Liver (tissue), 9 donors: ENCODE results near the gene GRAMD2B. TPM values are rescaled to one million over a fixed set of nuclear protein-coding genes. Genes with fewer than 3 reads are reported as not detected.

Source experiments
- DNase-seq: peaks from one replicate; pipeline ENCODE4 v3.0.0-alpha.2; 2017; ENCODE audit warnings: low spot score
- H3K27ac ChIP-seq, 2 donors: one replicate each; pipeline ENCODE4 v1.7.0; 2013; ENCODE audit warnings: inconsistent platforms in 2 of 2, low read length in 2 of 2, control low read depth in 1 of 2, low read depth in 1 of 2, mild to moderate bottlenecking in 1 of 2
- H3K27me3 ChIP-seq, 4 donors: one replicate each; pipeline versions ENCODE4 v1.6.1 to v1.7.0; 2013; ENCODE audit warnings: low read length in 3 of 4, inconsistent platforms in 1 of 4, mild to moderate bottlenecking in 1 of 4, moderate library complexity in 1 of 4; ENCODE audit not compliant: control insufficient read depth in 4 of 4, insufficient read depth in 4 of 4
- H3K36me3 ChIP-seq, 4 donors: one replicate each; pipeline versions ENCODE4 v1.6.1 to v1.7.0; 2013; ENCODE audit warnings: low read length in 3 of 4, mild to moderate bottlenecking in 3 of 4, low read depth in 1 of 4, moderate library complexity in 1 of 4; ENCODE audit not compliant: control insufficient read depth in 4 of 4, insufficient read depth in 3 of 4
- H3K4me1 ChIP-seq, 4 donors: one replicate each; pipeline versions ENCODE4 v1.6.1 to v1.7.0; 2013; ENCODE audit warnings: low read length in 3 of 4, mild to moderate bottlenecking in 3 of 4, moderate library complexity in 1 of 4; ENCODE audit not compliant: control insufficient read depth in 4 of 4, insufficient read depth in 4 of 4
- H3K4me3 ChIP-seq, 3 donors: one replicate each; pipeline versions ENCODE4 v1.6.1 to v1.7.0; 2013; ENCODE audit warnings: low read length in 3 of 3, control low read depth in 1 of 3, low read depth in 1 of 3, mild to moderate bottlenecking in 1 of 3
- H3K9ac ChIP-seq, 2 donors: one replicate each; pipeline ENCODE4 v1.7.0; 2013; ENCODE audit warnings: low read length in 2 of 2, mild to moderate bottlenecking in 2 of 2, moderate library complexity in 2 of 2, control low read depth in 1 of 2, low read depth in 1 of 2
- H3K9me3 ChIP-seq, 4 donors: one replicate each; pipeline versions ENCODE4 v1.6.1 to v1.7.0; 2013; ENCODE audit warnings: low read length in 3 of 4; ENCODE audit not compliant: control insufficient read depth in 4 of 4
- ATF3 ChIP-seq: IDR thresholded peaks from 2 replicates; pipeline ENCODE4 v1.6.1; 2016; ENCODE audit warnings: antibody characterized with exemption
- CTCF ChIP-seq: fragments of 150-350 bp; IDR thresholded peaks from 2 replicates; pipeline ENCODE4 v1.5.1; 2017; ENCODE audit warnings: improper control_type of control experiment, low read depth, low read length; ENCODE audit not compliant: missing input control
- EGR1 ChIP-seq, 2 donors: IDR thresholded peaks; 2 replicates each; pipeline ENCODE4 v1.6.1; 2016 to 2018; ENCODE audit warnings: antibody characterized with exemption in 2 of 2, low read depth in 2 of 2
- FOXA1 ChIP-seq: IDR thresholded peaks from 2 replicates; pipeline ENCODE4 v1.6.1; 2016; ENCODE audit warnings: antibody characterized with exemption
- FOXA2 ChIP-seq: IDR thresholded peaks from 2 replicates; pipeline ENCODE4 v1.6.1; 2016; ENCODE audit warnings: antibody characterized with exemption
- GABPA ChIP-seq, 2 donors: IDR thresholded peaks in 1 of 2; conservative IDR thresholded peaks in 1 of 2; 2 replicates each; pipeline ENCODE4 v1.6.1; 2016; ENCODE audit warnings: antibody characterized with exemption in 2 of 2, mild to moderate bottlenecking in 1 of 2, moderate library complexity in 1 of 2
- HNF4A ChIP-seq, 2 donors: conservative IDR thresholded peaks; 2 replicates each; pipeline ENCODE4 v1.6.1; 2016; ENCODE audit warnings: antibody characterized with exemption in 2 of 2, mild to moderate bottlenecking in 2 of 2
- HNF4G ChIP-seq: IDR thresholded peaks from 2 replicates; pipeline ENCODE4 v1.6.1; 2016; ENCODE audit warnings: antibody characterized with exemption
- JUND ChIP-seq, 2 donors: IDR thresholded peaks; 2 replicates each; pipeline ENCODE4 v1.6.1; 2016; ENCODE audit warnings: antibody characterized with exemption in 2 of 2
- MAX ChIP-seq: IDR thresholded peaks from 2 replicates; pipeline ENCODE4 v1.6.1; 2016; ENCODE audit warnings: antibody characterized with exemption
- NR2F2 ChIP-seq: IDR thresholded peaks from 2 replicates; pipeline ENCODE4 v1.6.1; 2016; ENCODE audit warnings: antibody characterized with exemption
- RAD21 ChIP-seq, 2 donors: IDR thresholded peaks; 2 replicates each; pipeline ENCODE4 v1.6.1; 2016; ENCODE audit warnings: antibody characterized with exemption in 2 of 2, mild to moderate bottlenecking in 2 of 2
- REST ChIP-seq: IDR thresholded peaks from 2 replicates; pipeline ENCODE4 v1.6.1; 2016; ENCODE audit warnings: antibody characterized with exemption, mild to moderate bottlenecking
- RXRA ChIP-seq, 2 donors: IDR thresholded peaks; 2 replicates each; pipeline ENCODE4 v1.6.1; 2017 to 2018; ENCODE audit warnings: antibody characterized with exemption in 2 of 2, mild to moderate bottlenecking in 1 of 2
- SP1 ChIP-seq: IDR thresholded peaks from 2 replicates; pipeline ENCODE4 v1.6.1; 2018; ENCODE audit warnings: antibody characterized with exemption, mild to moderate bottlenecking
- TAF1 ChIP-seq: conservative IDR thresholded peaks from 2 replicates; pipeline ENCODE4 v1.6.1; 2016; ENCODE audit warnings: antibody characterized with exemption, mild to moderate bottlenecking
- YY1 ChIP-seq: IDR thresholded peaks from 2 replicates; pipeline ENCODE4 v1.6.1; 2016; ENCODE audit warnings: antibody characterized with exemption, mild to moderate bottlenecking
- ZBTB33 ChIP-seq: IDR thresholded peaks from 2 replicates; pipeline ENCODE4 v1.6.1; 2016; ENCODE audit warnings: antibody characterized with exemption
- WGBS: extraction: QIAGEN DNeasy Blood & Tissue Kit; methylation state at CpG from one replicate; pipeline ENCODE4 v1.1.7; 2013; 5-methylcytosine and 5-hydroxymethylcytosine counted together
- polyA plus RNA-seq, 2 donors: library from polyadenylated mRNA; stranded (reverse) in 1 of 2; unstranded in 1 of 2; fragments of 200-250 nt in 1 of 2; fragments of >200 nt in 1 of 2; fragmentation: Nextera tagmentation in 1 of 2; extraction: Ambion mirVana in 1 of 2; gene quantifications; one replicate each; pipeline versions ENCODE4 v1.2.1 to v1.2.3, GENCODE V29; 2013 to 2015
- total RNA-seq, 2 donors: library from RNA; depleted of rRNA; stranded (reverse); fragments of >200 nt; gene quantifications; one replicate each; pipeline ENCODE4 v1.2.3, GENCODE V29; 2014
- donor health status: healthy.
- donor health status: healthy.
- donor health status: healthy.
- donor health status: healthy.
- donor health status: healthy.

GRAMD2B gene
- total RNA-seq (10 to 100 TPM; 10.8 to 24.1 TPM), polyA plus RNA-seq (10 to 100 TPM in 1 of 2 donors, 1 to 10 TPM in 1; 6.5 to 16.2 TPM)

- Histone ChIP-seq H3K4me3 (peak within 1 kb of the TSS; percentile 62 to 65 (median 62)), H3K36me3 (no peaks in the 10 kb centered on the region), H3K27me3 (no peaks in the 10 kb centered on the region), H3K4me1 (peaks cover 0 to 9% (median 0%) of the 10 kb centered on the region in 4 donors), H3K9me3 (no peaks in the 10 kb centered on the region), H3K9ac (peak within 1 kb of the TSS; percentile 5 to 36), H3K27ac (peak within 1 kb of the TSS; percentile 82 to 87)
- TF ChIP-seq GABPA (IDR thresholded peaks at IDR 0.05 in 1 of 2, conservative IDR thresholded peaks at IDR 0.05 in 1 of 2) = peak; percentile 72 to 85
- no peak for TF ChIP-seq FOXA1
- no peak for TF ChIP-seq RXRA (IDR thresholded peaks at IDR 0.05)
- no peak for TF ChIP-seq MAX
- TF ChIP-seq FOXA2 = no peak
- TF ChIP-seq YY1 = peak; percentile 26
- TF ChIP-seq TAF1 = no peak
- peak; percentile 18 for TF ChIP-seq REST
- peak in 1 of 2 donors; percentile 4 for TF ChIP-seq JUND (IDR thresholded peaks at IDR 0.05)
- TF ChIP-seq EGR1 (IDR thresholded peaks at IDR 0.05; ENCODE audit: low read depth in 2 of 2) = no peak
- peak; percentile 37 for TF ChIP-seq NR2F2
- TF ChIP-seq HNF4A (conservative IDR thresholded peaks at IDR 0.05) = no peak
- TF ChIP-seq ATF3 = no peak
- no peak for TF ChIP-seq CTCF
- TF ChIP-seq SP1 = peak; percentile 46
- no peak for TF ChIP-seq HNF4G
- TF ChIP-seq RAD21 (IDR thresholded peaks at IDR 0.05) = peak; percentile 25 to 37
- TF ChIP-seq ZBTB33 = no peak
- WGBS = 15% methylated on average over 44 of the region's 44 CpGs
- peak; percentile 67 for DNase-seq
Measured at GRCh38 chr5:126422994-126423788, at the start of gene GRAMD2B. Gene GRAMD2B (plus strand): TSS chr5:126423409. CDS start chr5:126423607, 198 bp downstream.
